ENCODE data around the gene COP1.

COP1 gene

GRCh38 chr1:176199707-176200106 lies 7.4 kb downstream of the COP1 start:
- H3K9me3 ChIP-seq (ENCODE audit: control insufficient read depth, insufficient read depth, low read depth, low read length) = no peaks in the 10 kb centered on the region
- no peak overlapping the region for H3K4me3 ChIP-seq (ENCODE audit: low read depth, low read length)
- no peak overlapping the region for H3K9ac ChIP-seq (ENCODE audit: low read length)
- H3K36me3 ChIP-seq (ENCODE audit: control insufficient read depth, insufficient read depth, low read length) = no peaks in the 10 kb centered on the region
- no peak overlapping the region for H3K27ac ChIP-seq (ENCODE audit: low read depth, low read length)
- no peaks in the 10 kb centered on the region for H3K27me3 ChIP-seq (ENCODE audit: control insufficient read depth, insufficient read depth, low read length)
- peaks cover 9% of the 10 kb centered on the region for H3K4me1 ChIP-seq (ENCODE audit: control insufficient read depth, insufficient read depth, low read length)

DNA sequence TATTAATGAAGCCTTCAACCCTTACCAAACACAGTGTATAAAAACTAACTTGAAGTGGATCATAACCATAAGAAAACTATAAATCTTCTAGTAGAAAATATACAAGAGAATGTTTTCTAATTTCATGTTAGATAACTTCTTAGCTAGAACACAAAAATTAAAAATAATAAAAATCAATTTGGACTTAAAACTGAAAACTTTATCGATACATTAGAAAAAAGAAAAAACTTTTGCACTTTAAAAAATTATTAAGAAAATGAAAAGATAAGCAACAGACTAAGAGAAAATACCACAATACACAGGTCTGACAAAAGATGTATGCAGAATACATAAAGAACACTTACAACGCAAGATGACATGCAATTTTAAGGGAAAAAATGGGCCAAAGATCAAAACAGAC lies 8.7 kb downstream of the COP1 start:
- H3K4me1 ChIP-seq (ENCODE audit: control insufficient read depth, insufficient read depth, low read length) = no peaks in the 10 kb centered on the region
- no peaks in the 10 kb centered on the region for H3K9me3 ChIP-seq (ENCODE audit: control insufficient read depth, insufficient read depth, low read depth, low read length)
- no peaks in the 10 kb centered on the region for H3K36me3 ChIP-seq (ENCODE audit: control insufficient read depth, insufficient read depth, low read length)
- H3K27me3 ChIP-seq (ENCODE audit: control insufficient read depth, insufficient read depth, low read length) = no peaks in the 10 kb centered on the region
- no peak overlapping the region for H3K9ac ChIP-seq (ENCODE audit: low read length)
- H3K4me3 ChIP-seq (ENCODE audit: low read depth, low read length) = no peak overlapping the region
- no peak overlapping the region for H3K27ac ChIP-seq (ENCODE audit: low read depth, low read length)

DNA sequence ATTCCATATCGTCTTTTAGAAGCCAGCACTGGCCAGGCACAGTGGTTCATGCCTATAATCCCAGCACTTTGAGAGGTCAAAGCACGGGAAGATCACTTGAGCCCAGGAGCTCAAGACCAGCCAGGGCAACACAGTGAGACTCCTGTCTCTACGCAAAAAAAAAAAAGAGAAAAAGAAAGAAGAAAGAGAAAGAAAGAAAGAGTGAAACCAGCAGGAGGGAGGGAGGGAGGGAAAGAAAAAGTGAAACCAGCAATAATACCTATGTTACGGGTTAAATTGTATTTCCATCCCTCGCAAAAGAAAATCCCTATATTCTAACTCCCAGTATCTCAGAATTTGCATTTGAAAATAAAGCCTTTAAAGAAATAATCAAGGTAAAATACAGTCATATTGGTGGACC lies 10.4 kb downstream of the COP1 start:
- H3K9ac ChIP-seq (ENCODE audit: low read length) = no peak overlapping the region
- H3K36me3 ChIP-seq (ENCODE audit: control insufficient read depth, insufficient read depth, low read length) = no peaks in the 10 kb centered on the region
- no peak overlapping the region for H3K4me3 ChIP-seq (ENCODE audit: low read depth, low read length)
- no peak overlapping the region for H3K27ac ChIP-seq (ENCODE audit: low read depth, low read length)
- H3K9me3 ChIP-seq (ENCODE audit: control insufficient read depth, insufficient read depth, low read depth, low read length) = no peaks in the 10 kb centered on the region
- no peaks in the 10 kb centered on the region for H3K4me1 ChIP-seq (ENCODE audit: control insufficient read depth, insufficient read depth, low read length)
- H3K27me3 ChIP-seq (ENCODE audit: control insufficient read depth, insufficient read depth, low read length) = no peaks in the 10 kb centered on the region

- no peaks in the 10 kb centered on the region for H3K9me3 ChIP-seq (ENCODE audit: control insufficient read depth, insufficient read depth, low read depth, low read length)
- no peak overlapping the region for H3K9ac ChIP-seq (ENCODE audit: low read length)
- H3K27me3 ChIP-seq (ENCODE audit: control insufficient read depth, insufficient read depth, low read length) = no peaks in the 10 kb centered on the region
- H3K36me3 ChIP-seq (ENCODE audit: control insufficient read depth, insufficient read depth, low read length) = no peaks in the 10 kb centered on the region
- H3K27ac ChIP-seq (ENCODE audit: low read depth, low read length) = no peak overlapping the region
- H3K4me1 ChIP-seq (ENCODE audit: control insufficient read depth, insufficient read depth, low read length) = no peaks in the 10 kb centered on the region
- H3K4me3 ChIP-seq (ENCODE audit: low read depth, low read length) = no peak overlapping the region
Observed at GRCh38 chr1:176195547-176195946, 11.5 kb downstream of the COP1 start.

DNA sequence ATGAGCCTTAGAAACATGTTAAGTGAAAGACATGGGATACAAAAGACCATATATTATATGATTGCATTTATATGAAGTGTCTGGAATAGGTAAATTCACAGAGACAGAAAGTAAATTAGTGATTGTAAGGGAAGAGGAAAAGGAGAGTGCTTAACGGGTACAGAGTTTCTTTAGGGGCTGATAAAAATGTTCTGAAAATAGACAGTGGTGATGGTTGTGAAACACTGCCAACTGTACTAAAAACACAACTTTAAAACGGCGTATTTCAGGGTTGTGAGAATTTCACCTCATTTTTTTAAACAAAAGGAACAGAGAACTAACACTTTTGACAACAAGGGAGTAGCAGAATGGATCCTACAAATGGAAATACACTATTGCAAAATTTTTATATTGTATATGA lies 13.4 kb downstream of the COP1 start:
- H3K4me1 ChIP-seq (ENCODE audit: control insufficient read depth, insufficient read depth, low read length) = no peaks in the 10 kb centered on the region

GRCh38 chr1:176193023-176193422 lies 14.1 kb downstream of the COP1 start:
- no peaks in the 10 kb centered on the region for H3K4me1 ChIP-seq (ENCODE audit: control insufficient read depth, insufficient read depth, low read length)
- no peak overlapping the region for H3K27ac ChIP-seq (ENCODE audit: low read depth, low read length)
- no peaks in the 10 kb centered on the region for H3K27me3 ChIP-seq (ENCODE audit: control insufficient read depth, insufficient read depth, low read length)
- H3K9ac ChIP-seq (ENCODE audit: low read length) = no peak overlapping the region
- H3K9me3 ChIP-seq (ENCODE audit: control insufficient read depth, insufficient read depth, low read depth, low read length) = no peaks in the 10 kb centered on the region
- no peaks in the 10 kb centered on the region for H3K36me3 ChIP-seq (ENCODE audit: control insufficient read depth, insufficient read depth, low read length)
- H3K4me3 ChIP-seq (ENCODE audit: low read depth, low read length) = no peak overlapping the region

More for the DNA sequence above, 13.4 kb downstream of the COP1 start:
- Histone ChIP-seq H3K9ac (ENCODE audit: low read length) (no peak overlapping the region), H3K36me3 (ENCODE audit: control insufficient read depth, insufficient read depth, low read length) (no peaks in the 10 kb centered on the region), H3K9me3 (ENCODE audit: control insufficient read depth, insufficient read depth, low read depth, low read length) (no peaks in the 10 kb centered on the region), H3K27ac (ENCODE audit: low read depth, low read length) (no peak overlapping the region), H3K4me3 (ENCODE audit: low read depth, low read length) (no peak overlapping the region), H3K27me3 (ENCODE audit: control insufficient read depth, insufficient read depth, low read length) (no peaks in the 10 kb centered on the region)

GRCh38 chr1:176188604-176189003 lies 18.5 kb downstream of the COP1 start:
- no peak overlapping the region for H3K27ac ChIP-seq (ENCODE audit: low read depth, low read length)
- no peaks in the 10 kb centered on the region for H3K36me3 ChIP-seq (ENCODE audit: control insufficient read depth, insufficient read depth, low read length)
- H3K4me3 ChIP-seq (ENCODE audit: low read depth, low read length) = no peak overlapping the region
- H3K9ac ChIP-seq (ENCODE audit: low read length) = no peak overlapping the region
- no peaks in the 10 kb centered on the region for H3K9me3 ChIP-seq (ENCODE audit: control insufficient read depth, insufficient read depth, low read depth, low read length)
- peaks cover 3% of the 10 kb centered on the region; the same call in 1 of the 2 replicates for H3K4me1 ChIP-seq (ENCODE audit: control insufficient read depth, insufficient read depth, low read length)
- H3K27me3 ChIP-seq (ENCODE audit: control insufficient read depth, insufficient read depth, low read length) = no peaks in the 10 kb centered on the region

- peaks cover 5% of the 10 kb centered on the region; the same call in 1 of the 2 replicates for H3K36me3 ChIP-seq (ENCODE audit: control insufficient read depth, insufficient read depth, low read length)
- H3K4me3 ChIP-seq (ENCODE audit: low read depth, low read length) = no peak overlapping the region
- H3K4me1 ChIP-seq (ENCODE audit: control insufficient read depth, insufficient read depth, low read length) = peaks cover 3% of the 10 kb centered on the region; the same call in 1 of the 2 replicates
- H3K27me3 ChIP-seq (ENCODE audit: control insufficient read depth, insufficient read depth, low read length) = no peaks in the 10 kb centered on the region
- H3K9me3 ChIP-seq (ENCODE audit: control insufficient read depth, insufficient read depth, low read depth, low read length) = no peaks in the 10 kb centered on the region
- H3K9ac ChIP-seq (ENCODE audit: low read length) = no peak overlapping the region
- no peak overlapping the region for H3K27ac ChIP-seq (ENCODE audit: low read depth, low read length)
Observed at GRCh38 chr1:176187001-176187400, 20.1 kb downstream of the COP1 start.

GRCh38 chr1:176183618-176184017 lies 23.5 kb downstream of the COP1 start:
- H3K27ac ChIP-seq (ENCODE audit: low read depth, low read length) = no peak overlapping the region
- peaks cover 3% of the 10 kb centered on the region; the same call in 1 of the 2 replicates for H3K4me1 ChIP-seq (ENCODE audit: control insufficient read depth, insufficient read depth, low read length)
- H3K9ac ChIP-seq (ENCODE audit: low read length) = no peak overlapping the region
- H3K36me3 ChIP-seq (ENCODE audit: control insufficient read depth, insufficient read depth, low read length) = peaks cover 9% of the 10 kb centered on the region
- H3K4me3 ChIP-seq (ENCODE audit: low read depth, low read length) = no peak overlapping the region
- no peaks in the 10 kb centered on the region for H3K27me3 ChIP-seq (ENCODE audit: control insufficient read depth, insufficient read depth, low read length)
- H3K9me3 ChIP-seq (ENCODE audit: control insufficient read depth, insufficient read depth, low read depth, low read length) = no peaks in the 10 kb centered on the region

- no peaks in the 10 kb centered on the region for H3K4me1 ChIP-seq (ENCODE audit: control insufficient read depth, insufficient read depth, low read length)
Observed at GRCh38 chr1:176178316-176178715, 28.8 kb downstream of the COP1 start.

GRCh38 chr1:176177764-176178163 lies 29.3 kb downstream of the COP1 start:
- Histone ChIP-seq H3K27me3 (ENCODE audit: control insufficient read depth, insufficient read depth, low read length) (no peaks in the 10 kb centered on the region), H3K27ac (ENCODE audit: low read depth, low read length) (no peak overlapping the region), H3K4me3 (ENCODE audit: low read depth, low read length) (no peak overlapping the region), H3K9ac (ENCODE audit: low read length) (no peak overlapping the region), H3K4me1 (ENCODE audit: control insufficient read depth, insufficient read depth, low read length) (no peaks in the 10 kb centered on the region), H3K9me3 (ENCODE audit: control insufficient read depth, insufficient read depth, low read depth, low read length) (no peaks in the 10 kb centered on the region), H3K36me3 (ENCODE audit: control insufficient read depth, insufficient read depth, low read length) (peaks cover 18% of the 10 kb centered on the region)

More at GRCh38 chr1:176178316-176178715, 28.8 kb downstream of the COP1 start:
- peaks cover 15% of the 10 kb centered on the region for H3K36me3 ChIP-seq (ENCODE audit: control insufficient read depth, insufficient read depth, low read length)
- H3K9ac ChIP-seq (ENCODE audit: low read length) = no peak overlapping the region
- no peaks in the 10 kb centered on the region for H3K27me3 ChIP-seq (ENCODE audit: control insufficient read depth, insufficient read depth, low read length)
- H3K4me3 ChIP-seq (ENCODE audit: low read depth, low read length) = no peak overlapping the region
- H3K9me3 ChIP-seq (ENCODE audit: control insufficient read depth, insufficient read depth, low read depth, low read length) = no peaks in the 10 kb centered on the region
- no peak overlapping the region for H3K27ac ChIP-seq (ENCODE audit: low read depth, low read length)

GRCh38 chr1:176174108-176174507 lies 33.0 kb downstream of the COP1 start:
- H3K4me1 ChIP-seq (ENCODE audit: control insufficient read depth, insufficient read depth, low read length) = no peaks in the 10 kb centered on the region
- H3K4me3 ChIP-seq (ENCODE audit: low read depth, low read length) = no peak overlapping the region
- H3K9me3 ChIP-seq (ENCODE audit: control insufficient read depth, insufficient read depth, low read depth, low read length) = peaks cover 3% of the 10 kb centered on the region; the same call in 1 of the 2 replicates
- H3K9ac ChIP-seq (ENCODE audit: low read length) = no peak overlapping the region
- peaks cover 33% of the 10 kb centered on the region for H3K36me3 ChIP-seq (ENCODE audit: control insufficient read depth, insufficient read depth, low read length)
- no peak overlapping the region for H3K27ac ChIP-seq (ENCODE audit: low read depth, low read length)
- H3K27me3 ChIP-seq (ENCODE audit: control insufficient read depth, insufficient read depth, low read length) = no peaks in the 10 kb centered on the region
